ENCODE results near the gene LINC00237.

- TF ChIP-seq POLR2AphosphoS5 (IDR thresholded peaks at IDR 0.05) (no peak), CTCF (IDR thresholded peaks at IDR 0.05) (no peak), EP300 (IDR thresholded peaks at IDR 0.05) (no peak), POLR2A (IDR thresholded peaks at IDR 0.05) (no peak)
Measured at GRCh38 chr20:21100578-21101452, 5.3 kb downstream of the LINC00237 start.
